Measurements from ENCODE around the gene SLC7A6.

- no peak for TF ChIP-seq CTCF (IDR thresholded peaks at IDR 0.05; ENCODE audit: borderline replicate concordance, extremely low read depth, low read length, poor library complexity, severe bottlenecking)
- no peak for TF ChIP-seq EZH2 (IDR thresholded peaks at IDR 0.05; ENCODE audit: borderline replicate concordance, low read depth, low read length, severe bottlenecking)
These were observed 973 bp downstream of the SLC7A6 start for GRCh38 chr16:68265078-68265920.

All from DND-41 (cell line).